ENCODE results near the gene THRB.

GRCh38 chr3:24191801-24192403 lies 302.7 kb downstream of the THRB start:
- TF ChIP-seq CTCF (IDR thresholded peaks at IDR 0.05 in 2 of 3, conservative IDR thresholded peaks at IDR 0.05 in 1 of 3; ENCODE audit: insufficient read depth in 2 of 3, low read depth in 1 of 3, low read length in 3 of 3), result no peak
- TF ChIP-seq ZBED1 (IDR thresholded peaks at IDR 0.05), result no peak

All from K562 (cell line).